Prostate gland (tissue), 2 donors: ENCODE results near the gene DPYD.

Source experiments
- POLR2A ChIP-seq: fragments of 450-650 bp; IDR thresholded peaks from one replicate; pipeline ENCODE4 v1.6.1; 2016; ENCODE audit warnings: antibody characterized with exemption, mild to moderate bottlenecking
- TF ChIP-seq, protein P1 (sequence below), 4 experiments: fragments of 200-600 bp in 2 of 4; fragments of 450-650 bp in 2 of 4; sonication (generic) in 2 of 4; IDR thresholded peaks; 1 replicate in 3 of 4; 2 replicates in 1 of 4; pipeline ENCODE4 v1.5.1; 2016 to 2019; ENCODE audit warnings: antibody characterized with exemption in 4 of 4, mild to moderate bottlenecking in 2 of 4, moderate library complexity in 2 of 4

DNA sequence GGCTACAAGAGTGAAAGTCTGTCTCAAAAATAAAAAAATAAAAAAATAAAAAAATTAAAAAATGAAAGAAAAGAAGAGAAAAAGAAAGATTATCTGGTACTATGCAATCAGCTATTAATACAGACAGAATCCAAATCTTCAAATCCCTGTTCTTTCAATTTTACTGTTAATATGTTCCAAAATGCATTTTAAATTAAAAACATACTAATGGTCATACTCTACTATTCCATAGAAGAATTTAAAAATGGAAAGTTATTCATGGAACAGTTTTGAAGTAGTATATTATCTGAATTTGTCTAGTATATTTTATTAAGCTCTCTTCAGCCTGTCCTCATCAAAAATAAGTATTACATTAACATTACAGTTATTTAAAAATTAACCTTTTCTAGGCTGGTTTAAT lies 769.2 kb downstream of the DPYD start:
- TF ChIP-seq, protein P1, sequence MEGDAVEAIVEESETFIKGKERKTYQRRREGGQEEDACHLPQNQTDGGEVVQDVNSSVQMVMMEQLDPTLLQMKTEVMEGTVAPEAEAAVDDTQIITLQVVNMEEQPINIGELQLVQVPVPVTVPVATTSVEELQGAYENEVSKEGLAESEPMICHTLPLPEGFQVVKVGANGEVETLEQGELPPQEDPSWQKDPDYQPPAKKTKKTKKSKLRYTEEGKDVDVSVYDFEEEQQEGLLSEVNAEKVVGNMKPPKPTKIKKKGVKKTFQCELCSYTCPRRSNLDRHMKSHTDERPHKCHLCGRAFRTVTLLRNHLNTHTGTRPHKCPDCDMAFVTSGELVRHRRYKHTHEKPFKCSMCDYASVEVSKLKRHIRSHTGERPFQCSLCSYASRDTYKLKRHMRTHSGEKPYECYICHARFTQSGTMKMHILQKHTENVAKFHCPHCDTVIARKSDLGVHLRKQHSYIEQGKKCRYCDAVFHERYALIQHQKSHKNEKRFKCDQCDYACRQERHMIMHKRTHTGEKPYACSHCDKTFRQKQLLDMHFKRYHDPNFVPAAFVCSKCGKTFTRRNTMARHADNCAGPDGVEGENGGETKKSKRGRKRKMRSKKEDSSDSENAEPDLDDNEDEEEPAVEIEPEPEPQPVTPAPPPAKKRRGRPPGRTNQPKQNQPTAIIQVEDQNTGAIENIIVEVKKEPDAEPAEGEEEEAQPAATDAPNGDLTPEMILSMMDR (IDR thresholded peaks at IDR 0.05) = no peak
- TF ChIP-seq POLR2A = no peak
